HG03095 (cell line): ENCODE data around the gene CMSS1.

ENCODE experiments used
- ATAC-seq: cut with Tn5 transposase; IDR thresholded peaks from one replicate; pipeline ENCODE4 v1.9.1; 2021; ENCODE audit warnings: moderate library complexity; ENCODE audit not compliant: unreplicated experiment

The CMSS1 gene

GRCh38 chr3:99978221-99978620 is 160.6 kb downstream of the CMSS1 start:
- ATAC-seq: no peak

- ATAC-seq: no peak
These were observed 162.9 kb downstream of the CMSS1 start for GRCh38 chr3:99980606-99981005.

- ATAC-seq: no peak
These were observed 163.5 kb downstream of the CMSS1 start for GRCh38 chr3:99981138-99981537.

GRCh38 chr3:99982650-99983049 is 165.0 kb downstream of the CMSS1 start:
- no peak for ATAC-seq

- ATAC-seq: no peak
These were observed 166.5 kb downstream of the CMSS1 start for GRCh38 chr3:99984139-99984538.

GRCh38 chr3:99984668-99985067 is 167.0 kb downstream of the CMSS1 start:
- no peak for ATAC-seq

- no peak for ATAC-seq
These were observed 172.5 kb downstream of the CMSS1 start for GRCh38 chr3:99990179-99990578.

GRCh38 chr3:99997293-99997692 is 179.6 kb downstream of the CMSS1 start:
- no peak for ATAC-seq

GRCh38 chr3:99999536-99999935 is 181.9 kb downstream of the CMSS1 start:
- ATAC-seq: no peak

GRCh38 chr3:100001083-100001482 is 183.4 kb downstream of the CMSS1 start:
- ATAC-seq: no peak

GRCh38 chr3:100001526-100002270 is 184.0 kb downstream of the CMSS1 start:
- ATAC-seq: no peak

GRCh38 chr3:100002599-100003350 is 185.1 kb downstream of the CMSS1 start:
- no peak for ATAC-seq

- no peak for ATAC-seq
These were observed 186.2 kb downstream of the CMSS1 start for GRCh38 chr3:100003609-100004503.

- ATAC-seq: no peak
These were observed 187.3 kb downstream of the CMSS1 start for GRCh38 chr3:100004931-100005330.

GRCh38 chr3:100005665-100006393 is 188.2 kb downstream of the CMSS1 start:
- ATAC-seq: no peak

- ATAC-seq: no peak
These were observed 189.1 kb downstream of the CMSS1 start for GRCh38 chr3:100006570-100007271.

GRCh38 chr3:100007313-100007712 is 189.7 kb downstream of the CMSS1 start:
- ATAC-seq: no peak

- no peak for ATAC-seq
These were observed 190.5 kb downstream of the CMSS1 start for GRCh38 chr3:100008081-100008698.

- ATAC-seq: no peak
These were observed 191.8 kb downstream of the CMSS1 start for GRCh38 chr3:100009276-100010086.
